Tibial nerve (tissue), 4 donors: ENCODE data around the gene FOXK1. TPM values are rescaled to one million over a fixed set of nuclear protein-coding genes. Genes with fewer than 3 reads are reported as not detected.
A peak's percentile ranks its signal among the peaks of the same experiment; 100 is the strongest.

Experiments
- DNase-seq, 2 donors: peaks; one replicate each; pipeline ENCODE4 v3.0.0-alpha.2; 2019; ENCODE audit warnings: low spot score in 2 of 2
- H3K27ac ChIP-seq, 4 donors: fragments of 200-600 bp; sonication (generic) in 3 of 4; one replicate each; pipeline ENCODE4 v1.5.1; 2017 to 2019; ENCODE audit warnings: mild to moderate bottlenecking in 1 of 4
- H3K27me3 ChIP-seq, 2 donors: fragments of 200-600 bp; sonication (generic) in 1 of 2; one replicate each; pipeline versions ENCODE4 v1.5.1 to v1.6.0; 2017 to 2019
- H3K36me3 ChIP-seq, 3 donors: fragments of 200-600 bp; sonication (generic); one replicate each; pipeline ENCODE4 v1.5.1; 2018 to 2019
- H3K4me1 ChIP-seq, 4 donors: fragments of 200-600 bp; sonication (generic) in 3 of 4; one replicate each; pipeline ENCODE4 v1.5.1; 2017 to 2019
- H3K4me3 ChIP-seq, 4 donors: fragments of 200-600 bp; sonication (generic) in 3 of 4; one replicate each; pipeline ENCODE4 v1.5.1; 2017 to 2019; ENCODE audit warnings: mild to moderate bottlenecking in 1 of 4, moderate library complexity in 1 of 4
- H3K9me3 ChIP-seq, 4 donors: fragments of 200-600 bp; sonication (generic) in 3 of 4; one replicate each; pipeline ENCODE4 v1.5.1; 2017 to 2019
- CTCF ChIP-seq, 5 experiments: fragments of 200-600 bp in 3 of 5; fragments of 450-650 bp in 2 of 5; sonication (generic) in 3 of 5; IDR thresholded peaks; one replicate each; pipeline ENCODE4 v1.5.1; 2016 to 2019; ENCODE audit warnings: antibody characterized with exemption in 5 of 5, mild to moderate bottlenecking in 3 of 5, moderate library complexity in 2 of 5
- EP300 ChIP-seq, 2 donors: sonication (generic); formaldehyde crosslinking; IDR thresholded peaks; one replicate each; pipeline ENCODE4 v1.6.1; 2017; ENCODE audit warnings: antibody characterized with exemption in 2 of 2, mild to moderate bottlenecking in 1 of 2
- POLR2A ChIP-seq, 2 donors: fragments of 450-650 bp; IDR thresholded peaks; one replicate each; pipeline ENCODE4 v1.6.1; 2017; ENCODE audit warnings: antibody characterized with exemption in 2 of 2, mild to moderate bottlenecking in 2 of 2, moderate library complexity in 2 of 2
- WGBS, 2 donors: methylation state at CpG; one replicate each; pipeline ENCODE4 v1.1.5; 2018; 5-methylcytosine and 5-hydroxymethylcytosine counted together
- total RNA-seq, 4 donors: library from RNA; depleted of rRNA; stranded (reverse); fragments of >200 nt; gene quantifications; one replicate each; pipeline ENCODE4 v1.1.0, GENCODE V29; 2016

The FOXK1 gene
- total RNA-seq, 4 donors from 2014 or later = 24.5 to 47.3 (median 26.4) TPM

- peak; percentile 96 to 98 for DNase-seq
- TF ChIP-seq EP300 (IDR thresholded peaks at IDR 0.05) (peak in 1 of 2 donors; percentile 90), POLR2A (IDR thresholded peaks at IDR 0.05) (peak in 1 of 2 donors; percentile 27), CTCF (IDR thresholded peaks at IDR 0.05) (no peak)
- H3K4me3 ChIP-seq = peak overlapping the region; percentile 3 to 46 (median 26)
- H3K27me3 ChIP-seq = no peaks in the 10 kb centered on the region
- H3K27ac ChIP-seq = peak overlapping the region; percentile 63 to 96 (median 89)
- no peaks in the 10 kb centered on the region for H3K9me3 ChIP-seq
- WGBS, 2 donors = 17 to 19% methylated on average over 30 to 31 of the region's 31 CpGs
- H3K4me1 ChIP-seq = peaks cover 0 to 64% (median 33%) of the 10 kb centered on the region in 4 donors
- peaks cover 2 to 60% (median 7%) of the 10 kb centered on the region in 3 donors for H3K36me3 ChIP-seq
Measured at GRCh38 chr7:4744391-4745264, 62.5 kb downstream of the FOXK1 start.

GRCh38 chr7:4745265-4745919, 63.3 kb downstream of the FOXK1 start:
- DNase-seq = no peak
- H3K9me3 ChIP-seq = no peaks in the 10 kb centered on the region
- TF ChIP-seq EP300 (IDR thresholded peaks at IDR 0.05) (peak in 1 of 2 donors; percentile 33), CTCF (IDR thresholded peaks at IDR 0.05) (no peak)
- H3K4me3 ChIP-seq = peak overlapping the region; percentile 3 to 46 (median 26)
- peaks cover 2 to 60% (median 7%) of the 10 kb centered on the region in 3 donors for H3K36me3 ChIP-seq
- peak overlapping the region; percentile 63 to 96 (median 89) for H3K27ac ChIP-seq
- 10 to 12% methylated on average over 17 to 18 of the region's 18 CpGs for WGBS, 2 donors
- H3K27me3 ChIP-seq = no peaks in the 10 kb centered on the region
- peaks cover 0 to 61% (median 33%) of the 10 kb centered on the region in 4 donors for H3K4me1 ChIP-seq

- no peak for DNase-seq
- Histone ChIP-seq H3K36me3 (peaks cover 2 to 51% (median 7%) of the 10 kb centered on the region in 3 donors), H3K9me3 (no peaks in the 10 kb centered on the region), H3K27me3 (no peaks in the 10 kb centered on the region), H3K4me1 (peaks cover 0 to 61% (median 33%) of the 10 kb centered on the region in 4 donors), H3K4me3 (peak overlapping the region in 2 of 4 donors; percentile 23 to 46), H3K27ac (peak overlapping the region; percentile 57 to 96 (median 89))
- TF ChIP-seq CTCF (IDR thresholded peaks at IDR 0.05) = no peak
- no peak for TF ChIP-seq POLR2A (IDR thresholded peaks at IDR 0.05)
- WGBS, 2 donors = 60 to 64% methylated on average over 12 of the region's 12 CpGs
Measured at GRCh38 chr7:4745971-4746919, 64.2 kb downstream of the FOXK1 start.

- Histone ChIP-seq H3K27ac (peak overlapping the region; percentile 57 to 96 (median 89)), H3K4me1 (peaks cover 0 to 61% (median 33%) of the 10 kb centered on the region in 4 donors), H3K27me3 (no peaks in the 10 kb centered on the region), H3K9me3 (no peaks in the 10 kb centered on the region), H3K4me3 (no peak overlapping the region), H3K36me3 (peaks cover 0 to 49% (median 5%) of the 10 kb centered on the region in 3 donors)
- no peak for DNase-seq
- 89% methylated on average over 22 of the region's 22 CpGs for WGBS, 2 donors
- TF ChIP-seq POLR2A (IDR thresholded peaks at IDR 0.05) (no peak), EP300 (IDR thresholded peaks at IDR 0.05) (no peak)
Measured at GRCh38 chr7:4747013-4747412, 64.9 kb downstream of the FOXK1 start.

DNA sequence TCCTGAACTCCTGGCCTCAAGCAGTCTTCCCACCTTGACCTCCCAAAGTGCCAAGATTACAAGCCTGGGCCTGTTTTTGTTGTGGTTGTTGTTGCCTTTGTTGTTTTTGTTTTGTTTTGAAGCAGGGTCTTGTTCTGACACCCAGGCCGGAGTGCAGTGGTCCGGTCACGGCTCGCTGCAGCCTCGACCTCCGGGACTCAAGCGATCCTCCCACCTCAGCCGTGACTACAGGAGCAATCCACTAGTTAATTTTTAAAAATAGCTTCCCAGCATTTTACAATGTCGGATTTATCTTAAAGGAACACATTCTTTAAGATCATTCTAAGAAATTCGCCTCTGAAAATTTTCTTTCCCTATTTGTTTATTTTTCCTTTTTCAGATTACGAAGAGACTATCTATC, 65.7 kb downstream of the FOXK1 start:
- no peak for TF ChIP-seq POLR2A (IDR thresholded peaks at IDR 0.05)
- no peak for TF ChIP-seq CTCF (IDR thresholded peaks at IDR 0.05)
- no peak for TF ChIP-seq EP300 (IDR thresholded peaks at IDR 0.05)
- H3K27me3 ChIP-seq = no peaks in the 10 kb centered on the region

More for the DNA sequence above, 65.7 kb downstream of the FOXK1 start:
- no peaks in the 10 kb centered on the region for H3K9me3 ChIP-seq
- peaks cover 0 to 59% (median 33%) of the 10 kb centered on the region in 4 donors for H3K4me1 ChIP-seq
- no peak overlapping the region for H3K4me3 ChIP-seq
- WGBS, 2 donors = 89 to 94% methylated on average over 11 of the region's 11 CpGs
- peaks cover 0 to 44% (median 0%) of the 10 kb centered on the region in 3 donors for H3K36me3 ChIP-seq
- H3K27ac ChIP-seq = peak overlapping the region in 2 of 4 donors; percentile 94 to 96
- DNase-seq = no peak
